ENCODE results near the gene CHADL.
"Not testable (repeated sequence)": the region's sequence is repeated elsewhere in the genome, so short reads cannot be mapped to it uniquely, and the experiment has no call there.

Gene CHADL

GRCh38 chr22:41240377-41241132, at the start of gene CHADL:
CHADL (minus strand) TSS chr22:41240931; CDS start chr22:41240881, 50 bp downstream.
- DNase-seq (ENCODE audit: low read depth in 2 of 2, low spot score in 1 of 2): no peak

- no peak for DNase-seq (ENCODE audit: low read depth in 2 of 2, low spot score in 1 of 2)
Measured at GRCh38 chr22:41289671-41290070, 48.9 kb upstream of the CHADL start.

GRCh38 chr22:41288245-41288946, 47.7 kb upstream of the CHADL start:
- DNase-seq (ENCODE audit: low read depth in 2 of 2, low spot score in 1 of 2): no peak

GRCh38 chr22:41286639-41287091, 45.9 kb upstream of the CHADL start:
- peak in 1 of 2 donors; percentile 12 for DNase-seq (ENCODE audit: low read depth in 2 of 2, low spot score in 1 of 2)

GRCh38 chr22:41285820-41286638, 45.3 kb upstream of the CHADL start, which contains the start of gene RANGAP1:
RANGAP1 (minus strand) TSS chr22:41286187; CDS start chr22:41281044, 5,143 bp downstream.
- DNase-seq (ENCODE audit: low read depth in 2 of 2, low spot score in 1 of 2): peak; percentile 93 to 98

- peak; percentile 64 to 79 for DNase-seq (ENCODE audit: low read depth in 2 of 2, low spot score in 1 of 2)
Measured at GRCh38 chr22:41285441-41285819, 44.7 kb upstream of the CHADL start.

- no peak for DNase-seq (ENCODE audit: low read depth in 2 of 2, low spot score in 1 of 2)
Measured at GRCh38 chr22:41284465-41284864, 43.7 kb upstream of the CHADL start.

DNA sequence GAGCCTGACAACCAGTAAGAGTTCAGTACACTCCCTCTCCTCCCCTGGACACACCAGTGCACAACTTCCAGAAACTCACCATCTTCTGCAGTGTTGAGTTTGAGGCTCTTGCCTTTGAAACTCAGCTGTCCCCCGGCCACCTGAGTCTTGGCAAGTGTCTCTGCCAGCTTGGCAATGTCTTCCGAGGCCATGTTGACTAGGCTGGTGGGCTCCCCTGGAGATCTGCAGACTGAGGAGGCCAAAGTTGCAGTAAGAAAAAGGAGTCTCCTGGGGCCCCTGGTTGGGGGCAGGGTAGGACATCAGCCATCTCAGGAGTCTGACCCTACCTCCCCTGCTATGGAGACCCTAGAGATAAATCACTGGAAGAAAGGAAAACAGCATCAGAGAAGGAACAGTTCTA, 40.1 kb upstream of the CHADL start:
- no peak for DNase-seq (ENCODE audit: low read depth in 2 of 2, low spot score in 1 of 2)

- no peak for DNase-seq (ENCODE audit: low read depth in 2 of 2, low spot score in 1 of 2)
Measured at GRCh38 chr22:41280065-41280464, 39.3 kb upstream of the CHADL start.

DNA sequence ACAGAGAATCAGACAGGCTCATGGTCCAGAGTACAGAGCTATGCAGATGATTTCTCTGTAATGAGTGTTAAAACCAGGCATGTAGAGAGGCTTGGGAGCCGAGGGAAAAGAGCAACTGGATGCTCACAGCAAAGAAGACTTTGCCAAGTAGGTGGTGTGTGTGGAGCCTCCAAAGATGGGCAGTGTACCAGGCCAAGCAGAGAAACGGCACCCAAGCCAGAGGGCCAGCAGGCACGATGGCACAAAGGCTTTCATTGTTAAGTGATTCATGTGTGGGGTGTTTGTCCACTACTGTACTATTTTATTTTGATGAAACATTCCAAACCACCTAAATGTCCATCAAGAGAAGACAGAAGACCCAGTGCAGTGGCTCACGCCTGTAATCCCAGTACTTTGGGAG, 34.1 kb upstream of the CHADL start:
- no peak for DNase-seq (ENCODE audit: low read depth in 2 of 2, low spot score in 1 of 2)

DNA sequence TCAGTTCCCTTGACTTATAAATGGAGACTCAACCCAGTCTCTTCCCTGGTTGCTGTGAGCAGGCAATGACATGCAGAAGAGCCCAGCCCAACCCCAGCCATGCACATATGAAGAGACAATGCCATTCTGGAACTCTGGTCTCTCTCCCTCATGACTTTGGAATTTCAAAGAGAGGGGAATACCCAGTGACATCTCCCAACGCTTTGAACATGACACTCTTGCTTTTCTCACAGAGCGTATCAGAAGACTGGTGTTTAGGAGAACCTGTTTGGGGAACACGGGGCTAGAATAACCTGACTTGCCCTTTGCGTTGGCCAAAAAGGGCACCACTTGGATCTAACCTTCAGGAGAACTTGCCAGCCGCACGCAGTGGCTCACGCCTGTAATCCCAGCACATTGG, 32.4 kb upstream of the CHADL start:
- no peak for DNase-seq (ENCODE audit: low read depth in 2 of 2, low spot score in 1 of 2)

- DNase-seq (ENCODE audit: low read depth in 2 of 2, low spot score in 1 of 2): no peak
Measured at GRCh38 chr22:41271787-41272186, 31.1 kb upstream of the CHADL start.

DNA sequence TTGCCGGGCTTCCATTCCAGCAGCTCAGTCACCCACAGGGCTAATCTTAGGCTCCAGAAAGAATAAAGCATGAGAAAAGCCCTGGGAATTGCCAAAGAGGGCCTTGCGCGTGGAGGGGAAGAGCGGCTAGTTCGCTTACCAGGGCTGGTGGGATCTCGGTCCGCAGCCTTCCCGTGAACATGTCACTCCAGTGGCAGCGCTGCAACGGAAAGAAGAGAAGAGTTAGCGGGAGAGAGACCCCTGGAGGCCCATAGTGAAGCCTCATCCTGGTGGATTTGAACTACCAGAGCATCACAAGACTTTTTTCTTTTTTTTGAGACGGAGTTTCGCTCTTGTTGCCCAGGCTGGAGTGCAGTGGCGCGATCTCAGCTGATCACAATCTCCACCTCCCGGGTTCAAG, 27.2 kb upstream of the CHADL start:
- DNase-seq (ENCODE audit: low read depth in 2 of 2, low spot score in 1 of 2): no peak

- DNase-seq (ENCODE audit: low read depth in 2 of 2, low spot score in 1 of 2): no peak
Measured at GRCh38 chr22:41264408-41264941, 23.7 kb upstream of the CHADL start.

DNA sequence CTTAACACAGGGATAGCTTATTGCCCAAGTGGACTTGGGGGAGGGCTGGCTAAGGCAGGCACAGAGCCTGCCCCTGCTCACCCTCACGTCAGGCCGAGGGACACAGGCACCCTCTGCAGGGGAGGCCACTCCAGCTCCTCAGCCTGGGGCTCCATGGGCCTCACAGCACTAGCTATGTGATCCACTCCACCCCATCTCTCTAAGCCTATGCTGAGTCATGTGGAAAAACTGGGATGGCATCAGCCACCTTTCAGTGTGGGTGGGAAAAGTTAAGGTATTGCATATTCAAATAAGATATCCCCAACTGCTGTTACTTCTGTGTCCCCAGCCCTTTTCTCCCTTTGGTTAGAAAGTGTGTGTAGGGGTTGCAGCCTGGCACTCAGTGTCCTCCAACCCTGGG, 23.0 kb upstream of the CHADL start:
- DNase-seq (ENCODE audit: low read depth in 2 of 2, low spot score in 1 of 2): no peak

- DNase-seq (ENCODE audit: low read depth in 2 of 2, low spot score in 1 of 2): no peak
Measured at GRCh38 chr22:41262250-41262765, 21.6 kb upstream of the CHADL start.

DNA sequence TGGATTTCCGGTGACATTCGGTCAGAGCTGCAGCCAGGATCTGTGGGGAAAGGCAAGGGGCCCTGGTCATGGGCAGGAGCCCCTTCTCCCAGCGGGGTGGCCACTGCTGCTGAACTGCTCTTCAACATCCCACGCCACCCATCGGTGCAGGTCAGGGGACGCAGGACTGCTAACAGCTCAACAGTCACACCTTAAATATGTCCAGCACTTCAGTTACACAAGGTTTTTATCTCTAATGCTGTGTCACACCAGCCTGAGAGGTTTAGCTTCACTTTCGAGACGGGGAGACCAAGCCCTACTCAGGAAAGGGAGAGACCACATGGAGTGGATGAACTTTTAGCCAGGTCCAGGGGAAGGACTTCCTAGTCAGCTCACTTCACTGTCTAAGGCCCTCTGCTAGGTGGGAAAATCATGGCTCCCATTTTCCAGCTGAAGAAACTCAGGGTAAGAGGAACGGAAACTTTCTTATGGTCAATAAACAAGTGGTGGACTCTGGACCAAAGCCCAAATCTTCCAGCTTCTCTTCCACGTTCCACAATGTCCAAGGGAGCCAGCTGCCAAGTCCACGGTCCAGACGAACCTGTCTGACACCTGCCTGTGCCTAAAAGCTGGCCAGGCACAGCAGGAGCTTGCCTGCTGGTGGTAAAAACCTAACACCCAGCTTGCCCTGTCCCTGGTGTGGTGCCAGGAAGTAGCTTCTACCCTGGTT, 21.0 kb upstream of the CHADL start:
- no peak for DNase-seq (ENCODE audit: low read depth in 2 of 2, low spot score in 1 of 2)

GRCh38 chr22:41260871-41261270, 20.1 kb upstream of the CHADL start:
- DNase-seq (ENCODE audit: low read depth in 2 of 2, low spot score in 1 of 2): no peak

GRCh38 chr22:41259756-41260155, 19.0 kb upstream of the CHADL start:
- DNase-seq (ENCODE audit: low read depth in 2 of 2, low spot score in 1 of 2): not testable (repeated sequence)

- no peak for DNase-seq (ENCODE audit: low read depth in 2 of 2, low spot score in 1 of 2)
Measured at GRCh38 chr22:41257696-41258095, 17.0 kb upstream of the CHADL start.
